GM12878 (cell line): Measurements from ENCODE around the gene CA6. TPM values are rescaled to one million over a fixed set of nuclear protein-coding genes. Genes with fewer than 3 reads are reported as not detected.

ENCODE experiments used
- ATAC-seq: fragments of 200-7000 bp; cut with Tn5 transposase; 3 replicates; pipeline ENCODE4 v1.9.1; 2020; ENCODE audit warnings: mild to moderate bottlenecking, moderate library complexity
- BruUV-seq: library from RNA; stranded (reverse); fragments of 400-500 nt; replicated peaks from 2 replicates; lab custom pipeline; 2021; lab: Mats Ljungman, UMichigan
- CTCF ChIA-PET: fragments of 300-600 bp; sonication (Branson Sonifier 250); formaldehyde crosslinking; extraction: SDS; loops from one replicate; lab custom pipeline; 2021; ENCODE audit warnings: inconsistent platforms; lab: Yijun Ruan, JAX
- POLR2A ChIA-PET: fragments of 350-600 bp; formaldehyde crosslinking; extraction: SDS; loops from one replicate; lab custom pipeline; 2021; ENCODE audit warnings: inconsistent platforms; lab: Charles Lee
- RAD21 ChIA-PET: fragments of 300-600 bp; sonication (Branson Sonifier 250); formaldehyde crosslinking; loops from one replicate; lab custom pipeline; 2023; ENCODE audit warnings: antibody characterized with exemption; ENCODE audit not compliant: unreplicated experiment; lab: Charles Lee
- SMC1A ChIA-PET: fragments of 300-600 bp; sonication (Branson Sonifier 250); formaldehyde crosslinking; loops from one replicate; lab custom pipeline; 2023; ENCODE audit not compliant: unreplicated experiment, uncharacterized antibody; lab: Charles Lee
- DNase-seq: peaks from one replicate; pipeline ENCODE4 v3.0.0-alpha.2; 2011; ENCODE audit warnings: low read depth, low spot score
- FAIRE-seq: peaks from 3 replicates; lab custom pipeline; 2011; peaks lifted over from hg19 to GRCh38; lab: Jason Lieb, UNC
- H2AFZ ChIP-seq: 2 replicates; pipeline ENCODE4 v1.6.0; 2011; ENCODE audit warnings: low read depth, low read length, control low read depth; ENCODE audit not compliant: control insufficient read depth
- H3K27ac ChIP-seq: 2 replicates; pipeline ENCODE4 v1.5.1; 2011; ENCODE audit warnings: control low read depth; ENCODE audit not compliant: control insufficient read depth, insufficient read depth
- H3K27me3 ChIP-seq, 2 experiments: replicated peaks in 1 of 2; 2 replicates each; pipeline versions ENCODE4 v1.6.0 to v1.6.1; 2011; ENCODE audit warnings: low read length in 1 of 2; ENCODE audit not compliant: control insufficient read depth in 2 of 2, insufficient read depth in 2 of 2
- H3K36me3 ChIP-seq, 2 experiments: 2 replicates each; pipeline ENCODE4 v1.5.1; 2011; ENCODE audit warnings: low read length in 1 of 2; ENCODE audit not compliant: control insufficient read depth in 2 of 2, insufficient read depth in 2 of 2
- H3K4me1 ChIP-seq: 2 replicates; pipeline ENCODE4 v1.6.1; 2011; ENCODE audit warnings: mild to moderate bottlenecking, low read length, moderate library complexity, mixed read lengths; ENCODE audit not compliant: control insufficient read depth, insufficient read depth
- H3K4me2 ChIP-seq: 2 replicates; pipeline ENCODE4 v1.6.0; 2011; ENCODE audit warnings: control low read depth; ENCODE audit not compliant: control insufficient read depth, insufficient read depth
- H3K4me3 ChIP-seq: fragments of 200-600 bp; sonication (generic); 2 replicates; pipeline ENCODE4 v1.5.1; 2016
- H3K79me2 ChIP-seq: 2 replicates; pipeline ENCODE4 v1.6.0; 2011; ENCODE audit warnings: low read length; ENCODE audit not compliant: control insufficient read depth, insufficient read depth
- H3K9ac ChIP-seq: 2 replicates; pipeline ENCODE4 v1.8.0; 2011; ENCODE audit warnings: low read length, control low read depth, mixed read lengths; ENCODE audit not compliant: control insufficient read depth, insufficient read depth
- H3K9me3 ChIP-seq: replicated peaks from 3 replicates; pipeline ENCODE4 v1.5.1; 2011; ENCODE audit warnings: mild to moderate bottlenecking, low read length; ENCODE audit not compliant: control insufficient read depth, insufficient read depth
- H4K20me1 ChIP-seq: 2 replicates; pipeline ENCODE4 v1.6.0; 2011; ENCODE audit not compliant: control insufficient read depth, insufficient read depth
- BCL11A ChIP-seq: IDR thresholded peaks from 2 replicates; pipeline ENCODE4 v1.6.1; 2011; ENCODE audit warnings: low read depth, low read length
- BHLHE40 ChIP-seq, 2 experiments: fragments of 450-650 bp in 1 of 2; IDR thresholded peaks; 2 replicates each; pipeline ENCODE4 v1.6.1; 2011 to 2017; ENCODE audit warnings: low read depth in 2 of 2, borderline replicate concordance in 1 of 2, improper control_type of control experiment in 1 of 2, low read length in 1 of 2, mild to moderate bottlenecking in 1 of 2
- ELK1 ChIP-seq: IDR thresholded peaks from 2 replicates; pipeline ENCODE4 v1.6.1; 2012; ENCODE audit warnings: low read depth, low read length, improper control_type of control experiment
- NRF1 ChIP-seq: conservative IDR thresholded peaks from 2 replicates; pipeline ENCODE4 v1.6.1; 2011; ENCODE audit warnings: mild to moderate bottlenecking, low read depth, low read length, improper control_type of control experiment
- SIN3A ChIP-seq: IDR thresholded peaks from 2 replicates; pipeline ENCODE4 v1.6.1; 2012; ENCODE audit warnings: low read depth, low read length, improper control_type of control experiment
- SMAD5 ChIP-seq: IDR thresholded peaks from 2 replicates; pipeline ENCODE4 v1.6.1; 2016; ENCODE audit warnings: antibody characterized with exemption, low read depth
- WGBS: methylation state at CpG from one replicate; pipeline ENCODE4 v1.1.6; 2016; ENCODE audit warnings: low lambda C conversion rate; ENCODE audit not compliant: insufficient replicate concordance, insufficient coverage; ENCODE audit errors: missing lambda C conversion rate; 5-methylcytosine and 5-hydroxymethylcytosine counted together
- in situ Hi-C: fragments of 300-500 bp; cut with MboI; formaldehyde crosslinking; loops from 9 replicates; pipeline ENCODE4 v1.14.3; 2018; ENCODE audit warnings: mixed read lengths
- intact Hi-C: fragments of 100-400 bp; cut with micrococcal nuclease; formaldehyde crosslinking; loops from one replicate; pipeline ENCODE4 v1.14.2; 2022; ENCODE audit not compliant: unreplicated experiment
- polyA plus RNA-seq, 11 experiments: library from polyadenylated mRNA; depleted of rRNA in 4 of 11; unstranded in 6 of 11; stranded (reverse) in 5 of 11; fragments of >200 nt; fragmentation: Nextera tagmentation in 4 of 11; fragmentation: Illumina TruSeq in 1 of 11; extraction: Ambion mirVana in 4 of 11; extraction: Trizol in 1 of 11; gene quantifications; 1 replicate in 1 of 11; 2 replicates in 10 of 11; pipeline versions ENCODE4 v1.2.1 to v1.2.3, GENCODE V29; 2011 to 2016; ENCODE audit warnings: inconsistent platforms in 2 of 11, missing spikeins in 2 of 11, low read depth in 1 of 11
- total RNA-seq, 4 experiments: library from RNA; depleted of rRNA in 3 of 4; stranded (reverse); fragments of >200 nt in 3 of 4; fragmentation: Illumina TruSeq in 1 of 4; extraction: Trizol in 1 of 4; gene quantifications; 2 replicates each; pipeline versions ENCODE4 v1.2.1 to v1.2.3, GENCODE V29; 2013 to 2021
- TF ChIP-seq, protein P1 (sequence below): fragments of 450-650 bp; formaldehyde crosslinking; IDR thresholded peaks from 2 replicates; pipeline ENCODE4 v1.4.0; 2020; ENCODE audit warnings: mild to moderate bottlenecking, moderate library complexity

The CA6 gene
- total and polyA plus RNA-seq, 10 of the 15 experiments (the other 5 are each of a cell fraction or from before 2014, with no cell fraction given): not detected

DNA sequence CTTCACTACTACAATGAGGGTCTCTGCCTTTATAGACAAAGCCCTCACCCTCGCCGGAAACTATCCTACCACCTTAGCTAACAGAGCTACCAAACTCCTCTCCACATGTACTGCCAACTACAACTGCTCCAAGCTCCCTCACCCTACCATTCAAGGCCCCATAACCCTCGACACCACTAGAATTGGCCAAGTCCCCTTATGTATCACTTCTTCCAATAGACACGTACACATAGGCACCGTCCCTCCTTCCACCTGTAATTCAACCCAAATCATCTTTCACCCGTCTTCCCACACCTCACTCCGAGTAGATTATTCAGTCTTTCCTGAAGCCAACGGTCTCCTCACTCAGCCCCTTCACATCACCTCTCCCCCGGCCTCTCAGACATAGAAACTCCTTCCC lies 19.7 kb upstream of the CA6 start:
- CTCF ChIA-PET: interaction anchor here (1.4 kb wide), 1 partner anchor 79 kb away, joined by 4 read pairs; no protein-coding TSS in a partner anchor
- BruUV-seq: no TSS peak
- no peak overlapping the region for H3K27ac ChIP-seq

More for the DNA sequence above, 19.7 kb upstream of the CA6 start:
- H3K4me2 ChIP-seq: no peak overlapping the region
- H3K4me3 ChIP-seq: no peak overlapping the region
- ATAC-seq (no peak), DNase-seq (no peak), FAIRE-seq (no peak)
- WGBS: 52% methylated on average over 9 of the region's 9 CpGs
- no peaks in the 10 kb centered on the region for H3K36me3 ChIP-seq
- no peaks in the 10 kb centered on the region; the same call in 1 of the 2 replicates for H3K4me1 ChIP-seq
- H3K27me3 ChIP-seq: no peaks in the 10 kb centered on the region; a peak in 2 of 4 replicates
- no peak overlapping the region for H2AFZ ChIP-seq
- RAD21 ChIA-PET: no interaction called here
- H3K9ac ChIP-seq: no peak overlapping the region
- H4K20me1 ChIP-seq: no peaks in the 10 kb centered on the region
- SMC1A ChIA-PET: interaction anchor here (0.9 kb wide), 1 partner anchor 305 kb away, joined by 3 read pairs; no protein-coding TSS in a partner anchor
- POLR2A ChIA-PET: interaction anchor here (0.5 kb wide), 1 partner anchor 50 kb away, joined by 3 read pairs; no protein-coding TSS in a partner anchor
- TF ChIP-seq SMAD5 (no peak), BCL11A (no peak), SIN3A (no peak), BHLHE40 (IDR thresholded peaks at IDR 0.05; ENCODE audit: borderline replicate concordance in 1 of 2, low read depth in 2 of 2, low read length in 1 of 2) (no peak), ELK1 (no peak), NRF1 (no peak)
- TF ChIP-seq, protein P1, sequence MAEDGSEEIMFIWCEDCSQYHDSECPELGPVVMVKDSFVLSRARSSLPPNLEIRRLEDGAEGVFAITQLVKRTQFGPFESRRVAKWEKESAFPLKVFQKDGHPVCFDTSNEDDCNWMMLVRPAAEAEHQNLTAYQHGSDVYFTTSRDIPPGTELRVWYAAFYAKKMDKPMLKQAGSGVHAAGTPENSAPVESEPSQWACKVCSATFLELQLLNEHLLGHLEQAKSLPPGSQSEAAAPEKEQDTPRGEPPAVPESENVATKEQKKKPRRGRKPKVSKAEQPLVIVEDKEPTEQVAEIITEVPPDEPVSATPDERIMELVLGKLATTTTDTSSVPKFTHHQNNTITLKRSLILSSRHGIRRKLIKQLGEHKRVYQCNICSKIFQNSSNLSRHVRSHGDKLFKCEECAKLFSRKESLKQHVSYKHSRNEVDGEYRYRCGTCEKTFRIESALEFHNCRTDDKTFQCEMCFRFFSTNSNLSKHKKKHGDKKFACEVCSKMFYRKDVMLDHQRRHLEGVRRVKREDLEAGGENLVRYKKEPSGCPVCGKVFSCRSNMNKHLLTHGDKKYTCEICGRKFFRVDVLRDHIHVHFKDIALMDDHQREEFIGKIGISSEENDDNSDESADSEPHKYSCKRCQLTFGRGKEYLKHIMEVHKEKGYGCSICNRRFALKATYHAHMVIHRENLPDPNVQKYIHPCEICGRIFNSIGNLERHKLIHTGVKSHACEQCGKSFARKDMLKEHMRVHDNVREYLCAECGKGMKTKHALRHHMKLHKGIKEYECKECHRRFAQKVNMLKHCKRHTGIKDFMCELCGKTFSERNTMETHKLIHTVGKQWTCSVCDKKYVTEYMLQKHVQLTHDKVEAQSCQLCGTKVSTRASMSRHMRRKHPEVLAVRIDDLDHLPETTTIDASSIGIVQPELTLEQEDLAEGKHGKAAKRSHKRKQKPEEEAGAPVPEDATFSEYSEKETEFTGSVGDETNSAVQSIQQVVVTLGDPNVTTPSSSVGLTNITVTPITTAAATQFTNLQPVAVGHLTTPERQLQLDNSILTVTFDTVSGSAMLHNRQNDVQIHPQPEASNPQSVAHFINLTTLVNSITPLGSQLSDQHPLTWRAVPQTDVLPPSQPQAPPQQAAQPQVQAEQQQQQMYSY (CRISPR knock-in tag): no peak
- in situ Hi-C loops: no loop called here
- H3K9me3 ChIP-seq: no peaks in the 10 kb centered on the region; the same call in 2 of the 3 replicates
- H3K79me2 ChIP-seq: no peaks in the 10 kb centered on the region
- intact Hi-C loops: no loop called here
